Measurements from ENCODE around the gene NOXA1.
"Not testable (repeated sequence)": the region's sequence is repeated elsewhere in the genome, so short reads cannot be mapped to it uniquely, and the experiment has no call there.

The NOXA1 gene

DNA sequence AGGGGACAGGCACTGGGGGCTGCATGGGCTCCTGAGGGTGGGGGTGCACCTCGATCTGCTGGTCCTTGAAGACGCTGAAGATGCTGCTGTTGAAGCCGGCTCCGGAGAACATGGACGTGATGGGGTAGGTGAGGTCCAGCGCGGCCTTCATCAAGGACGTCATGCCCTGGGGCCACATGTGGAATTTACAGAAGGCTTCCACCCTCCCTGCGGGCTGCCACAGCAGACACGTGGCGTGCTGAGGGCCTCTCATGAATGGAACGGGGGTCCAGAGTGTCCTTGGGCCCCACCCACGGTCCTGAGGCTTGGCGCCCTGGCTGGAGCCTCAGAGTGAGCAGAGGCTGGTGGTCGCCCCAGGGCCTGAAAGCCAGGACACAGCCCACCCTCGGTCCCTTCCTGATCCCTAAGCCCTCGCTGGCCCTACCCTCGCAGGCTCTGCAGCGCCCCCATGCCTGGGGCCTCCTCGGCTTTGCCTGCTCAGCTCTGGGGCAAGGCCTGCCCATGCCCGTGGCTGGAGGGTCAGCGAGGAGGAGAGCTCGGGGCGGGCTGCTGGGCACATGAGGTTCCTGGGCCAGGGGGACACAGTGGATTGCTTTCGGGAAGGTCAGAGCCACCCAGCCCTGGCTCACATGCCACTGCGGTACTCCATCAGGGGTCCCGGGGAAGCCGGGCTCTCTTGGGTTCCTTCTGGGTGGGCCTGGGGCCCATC lies 41.3 kb downstream of the NOXA1 start:
- Histone ChIP-seq H3K27ac (ENCODE audit: low read depth, low read length) (no peak overlapping the region), H2AFZ (ENCODE audit: low read length, unreplicated experiment) (no peak overlapping the region), H3K4me3 (ENCODE audit: low read depth, low read length) (no peak overlapping the region), H3K27me3 (ENCODE audit: insufficient read depth, low read length) (no peaks in the 10 kb centered on the region), H3K4me1 (ENCODE audit: control insufficient read depth, insufficient read depth, low read length, unreplicated experiment) (peaks cover 4% of the 10 kb centered on the region), H3K36me3 (ENCODE audit: insufficient read depth, low read length) (no peaks in the 10 kb centered on the region), H3K79me2 (ENCODE audit: control insufficient read depth, insufficient read depth, low read length, unreplicated experiment) (no peaks in the 10 kb centered on the region)

DNA sequence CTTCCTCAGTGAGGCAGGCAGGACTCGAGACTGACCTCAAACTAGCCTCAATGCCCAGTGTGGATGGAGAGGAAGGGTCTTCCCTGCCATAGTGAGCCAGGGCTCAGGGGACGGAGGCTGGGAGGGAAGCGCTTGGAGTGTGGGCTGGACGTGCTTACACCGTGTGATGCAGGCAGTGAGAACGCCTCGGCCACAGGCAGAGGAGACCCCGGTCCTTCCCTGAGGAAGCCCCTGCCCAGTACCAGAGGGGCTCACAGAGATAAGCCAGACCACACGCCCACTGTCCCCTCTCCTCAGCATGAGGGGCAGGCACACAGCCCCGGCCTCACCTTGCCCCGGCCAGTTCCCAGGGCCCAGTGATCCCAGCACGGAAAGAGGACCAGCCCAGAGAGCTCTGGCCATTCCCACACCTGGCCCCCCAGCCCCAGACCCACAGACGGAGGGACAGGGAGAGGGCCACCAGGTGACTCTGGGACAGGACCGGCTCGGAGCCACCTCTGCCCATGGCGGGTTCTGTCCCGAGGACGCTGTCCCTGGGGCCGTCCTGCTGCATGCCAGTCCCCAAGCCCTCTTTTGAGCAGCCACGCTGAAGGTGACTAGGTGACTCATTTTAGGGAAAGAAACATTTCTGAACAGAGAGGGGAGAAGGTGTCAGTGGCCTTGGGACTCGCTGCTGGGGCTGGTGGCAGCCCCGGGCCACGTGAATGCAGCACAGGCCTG lies 42.0 kb downstream of the NOXA1 start:
- Histone ChIP-seq H3K79me2 (ENCODE audit: control insufficient read depth, insufficient read depth, low read length, unreplicated experiment) (no peaks in the 10 kb centered on the region), H3K27ac (ENCODE audit: low read depth, low read length) (no peak overlapping the region), H3K4me1 (ENCODE audit: control insufficient read depth, insufficient read depth, low read length, unreplicated experiment) (no peaks in the 10 kb centered on the region), H3K27me3 (ENCODE audit: insufficient read depth, low read length) (no peaks in the 10 kb centered on the region), H3K4me3 (ENCODE audit: low read depth, low read length) (no peak overlapping the region), H3K36me3 (ENCODE audit: insufficient read depth, low read length) (no peaks in the 10 kb centered on the region), H2AFZ (ENCODE audit: low read length, unreplicated experiment) (no peak overlapping the region)

DNA sequence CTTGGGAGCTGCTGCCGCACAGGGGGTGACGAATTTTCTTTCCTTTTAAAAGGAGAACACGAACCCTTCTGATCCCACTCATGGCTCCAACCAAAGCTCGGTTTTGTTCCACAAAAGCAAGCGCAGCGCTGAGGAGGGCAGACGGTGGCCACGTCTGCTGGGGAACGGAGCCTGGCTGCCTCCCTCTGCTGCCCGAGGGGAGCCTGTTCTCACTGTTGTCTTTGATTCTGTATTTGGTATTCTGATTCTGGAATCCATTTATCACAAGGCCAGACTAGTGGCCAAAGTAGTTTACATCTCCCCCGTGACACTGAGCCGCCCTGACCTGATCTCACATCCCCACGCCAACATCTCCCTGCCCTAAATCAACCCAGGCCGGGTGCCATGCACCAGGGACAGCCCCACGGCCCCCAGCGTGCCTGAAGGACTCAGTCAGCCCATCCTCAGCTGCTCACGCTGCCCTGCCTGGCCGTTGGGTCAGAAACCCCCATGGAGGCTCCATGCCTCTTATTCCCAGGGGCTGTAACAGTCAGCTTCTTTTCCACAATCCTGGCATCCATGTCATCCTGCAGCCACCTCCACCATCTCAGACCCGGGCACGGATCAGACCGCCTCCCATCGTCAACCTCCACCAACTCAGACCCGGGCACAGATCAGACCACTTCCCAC lies 42.7 kb downstream of the NOXA1 start:
- Histone ChIP-seq H3K4me3 (ENCODE audit: low read depth, low read length) (no peak overlapping the region), H3K79me2 (ENCODE audit: control insufficient read depth, insufficient read depth, low read length, unreplicated experiment) (no peaks in the 10 kb centered on the region), H3K36me3 (ENCODE audit: insufficient read depth, low read length) (no peaks in the 10 kb centered on the region), H3K27me3 (ENCODE audit: insufficient read depth, low read length) (no peaks in the 10 kb centered on the region), H3K27ac (ENCODE audit: low read depth, low read length) (no peak overlapping the region), H3K4me1 (ENCODE audit: control insufficient read depth, insufficient read depth, low read length, unreplicated experiment) (no peaks in the 10 kb centered on the region), H2AFZ (ENCODE audit: low read length, unreplicated experiment) (no peak overlapping the region)

DNA sequence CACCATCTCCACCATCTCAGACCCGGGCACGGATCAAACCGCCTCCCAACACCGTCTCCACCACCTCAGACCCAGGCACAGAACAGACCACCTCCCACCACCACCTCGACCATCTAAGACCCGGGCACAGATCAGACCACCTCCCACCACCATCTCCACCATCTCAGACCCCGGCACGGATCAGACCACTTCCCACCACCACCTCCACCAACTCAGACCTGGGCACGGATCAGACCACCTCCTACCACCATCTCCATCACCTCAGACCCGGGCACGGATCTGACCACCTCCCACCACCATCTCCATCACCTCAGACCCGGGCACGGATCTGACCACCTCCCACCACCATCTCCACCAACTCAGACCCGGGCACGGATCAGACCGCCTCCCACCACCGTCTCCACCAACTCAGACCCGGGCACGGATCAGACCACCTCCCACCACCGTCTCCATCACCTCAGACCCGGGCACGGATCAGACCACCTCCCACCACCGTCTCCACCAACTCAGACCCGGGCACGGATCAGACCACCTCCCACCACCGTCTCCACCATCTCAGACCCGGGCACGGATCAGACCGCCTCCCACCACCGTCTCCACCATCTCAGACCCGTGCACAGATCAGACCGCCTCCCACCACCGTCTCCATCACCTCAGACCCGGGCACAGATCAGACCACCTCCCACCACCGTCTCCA lies 43.3 kb downstream of the NOXA1 start:
- not testable (repeated sequence) for H3K79me2 ChIP-seq (ENCODE audit: control insufficient read depth, insufficient read depth, low read length, unreplicated experiment); H3K4me3 ChIP-seq (ENCODE audit: low read depth, low read length); H3K27ac ChIP-seq (ENCODE audit: low read depth, low read length); H3K4me1 ChIP-seq (ENCODE audit: control insufficient read depth, insufficient read depth, low read length, unreplicated experiment); H2AFZ ChIP-seq (ENCODE audit: low read length, unreplicated experiment); H3K36me3 ChIP-seq (ENCODE audit: insufficient read depth, low read length); H3K27me3 ChIP-seq (ENCODE audit: insufficient read depth, low read length)

DNA sequence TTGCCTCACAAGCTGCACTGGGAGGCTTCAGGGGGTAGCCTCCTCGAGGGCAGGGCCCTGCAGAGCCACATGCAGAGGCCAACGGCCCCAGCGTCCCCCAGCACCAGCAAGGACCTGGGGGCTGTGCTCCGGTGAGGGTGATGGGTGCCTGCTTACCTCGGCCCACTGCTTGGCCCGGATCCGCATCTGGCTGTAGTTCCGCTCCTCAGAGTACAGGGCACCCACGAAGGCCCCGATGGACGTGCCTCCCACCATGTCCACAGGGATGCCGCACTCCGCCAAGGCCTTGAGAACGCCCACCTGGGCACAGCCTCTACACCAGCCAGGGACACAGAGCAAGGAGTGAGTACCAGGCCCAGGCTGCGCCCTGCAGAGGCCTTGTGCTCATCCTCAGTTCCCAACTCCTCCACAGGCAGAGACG lies 44.0 kb downstream of the NOXA1 start:
- no peak overlapping the region for H3K27ac ChIP-seq (ENCODE audit: low read depth, low read length)
- no peaks in the 10 kb centered on the region for H3K4me1 ChIP-seq (ENCODE audit: control insufficient read depth, insufficient read depth, low read length, unreplicated experiment)

DNA sequence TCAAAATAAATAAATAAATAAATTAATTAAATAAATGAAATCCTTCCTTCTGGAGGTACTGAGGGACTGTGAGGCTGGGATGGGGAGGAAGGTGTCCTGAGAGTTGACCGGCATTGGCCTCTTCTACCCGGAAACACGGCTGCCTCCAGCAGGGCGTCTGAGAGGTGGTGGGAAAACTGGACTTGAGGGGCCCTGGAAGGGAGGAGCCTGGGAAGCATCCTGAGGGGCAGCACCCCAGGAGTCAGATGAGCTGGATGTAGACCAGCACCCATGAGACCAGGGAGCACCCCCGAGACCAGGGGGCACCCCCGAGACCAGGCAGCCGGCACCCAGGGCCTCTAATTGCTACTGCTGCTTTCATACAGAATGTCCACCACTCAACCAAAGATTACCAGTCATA lies 44.7 kb downstream of the NOXA1 start:
- Histone ChIP-seq H3K27me3 (ENCODE audit: insufficient read depth, low read length) (no peaks in the 10 kb centered on the region), H3K79me2 (ENCODE audit: control insufficient read depth, insufficient read depth, low read length, unreplicated experiment) (no peaks in the 10 kb centered on the region), H3K4me1 (ENCODE audit: control insufficient read depth, insufficient read depth, low read length, unreplicated experiment) (no peaks in the 10 kb centered on the region), H3K36me3 (ENCODE audit: insufficient read depth, low read length) (no peaks in the 10 kb centered on the region), H3K4me3 (ENCODE audit: low read depth, low read length) (no peak overlapping the region), H3K27ac (ENCODE audit: low read depth, low read length) (no peak overlapping the region), H2AFZ (ENCODE audit: low read length, unreplicated experiment) (no peak overlapping the region)

More for the DNA sequence above, 44.0 kb downstream of the NOXA1 start:
- no peaks in the 10 kb centered on the region for H3K36me3 ChIP-seq (ENCODE audit: insufficient read depth, low read length)
- no peak overlapping the region for H3K4me3 ChIP-seq (ENCODE audit: low read depth, low read length)
- H2AFZ ChIP-seq (ENCODE audit: low read length, unreplicated experiment), result no peak overlapping the region
- H3K27me3 ChIP-seq (ENCODE audit: insufficient read depth, low read length), result no peaks in the 10 kb centered on the region
- no peaks in the 10 kb centered on the region for H3K79me2 ChIP-seq (ENCODE audit: control insufficient read depth, insufficient read depth, low read length, unreplicated experiment)

DNA sequence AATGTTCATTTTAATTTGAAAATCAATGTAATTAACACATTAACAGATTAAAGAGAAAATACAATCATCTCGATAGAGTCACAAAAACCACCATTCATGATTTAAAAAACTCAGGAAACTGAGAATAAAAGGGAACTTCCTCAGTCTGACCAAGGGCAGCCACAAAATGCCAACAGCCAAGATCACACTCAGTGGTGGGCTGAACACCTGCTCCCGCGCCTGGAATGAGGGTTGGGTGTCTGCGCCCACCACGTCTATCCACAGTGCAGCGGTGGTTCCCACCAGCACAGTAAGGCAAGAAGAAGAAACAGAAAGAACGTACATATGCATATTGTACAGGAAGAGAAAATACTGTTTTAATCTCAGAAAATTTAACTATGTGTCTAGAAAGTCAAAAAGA lies 47.6 kb downstream of the NOXA1 start:
- no peaks in the 10 kb centered on the region for H3K4me1 ChIP-seq (ENCODE audit: control insufficient read depth, insufficient read depth, low read length, unreplicated experiment)
- H2AFZ ChIP-seq (ENCODE audit: low read length, unreplicated experiment), result no peak overlapping the region
- H3K4me3 ChIP-seq (ENCODE audit: low read depth, low read length), result no peak overlapping the region
- no peaks in the 10 kb centered on the region for H3K27me3 ChIP-seq (ENCODE audit: insufficient read depth, low read length)
- no peak overlapping the region for H3K27ac ChIP-seq (ENCODE audit: low read depth, low read length)
- H3K36me3 ChIP-seq (ENCODE audit: insufficient read depth, low read length), result no peaks in the 10 kb centered on the region
- no peaks in the 10 kb centered on the region for H3K79me2 ChIP-seq (ENCODE audit: control insufficient read depth, insufficient read depth, low read length, unreplicated experiment)

DNA sequence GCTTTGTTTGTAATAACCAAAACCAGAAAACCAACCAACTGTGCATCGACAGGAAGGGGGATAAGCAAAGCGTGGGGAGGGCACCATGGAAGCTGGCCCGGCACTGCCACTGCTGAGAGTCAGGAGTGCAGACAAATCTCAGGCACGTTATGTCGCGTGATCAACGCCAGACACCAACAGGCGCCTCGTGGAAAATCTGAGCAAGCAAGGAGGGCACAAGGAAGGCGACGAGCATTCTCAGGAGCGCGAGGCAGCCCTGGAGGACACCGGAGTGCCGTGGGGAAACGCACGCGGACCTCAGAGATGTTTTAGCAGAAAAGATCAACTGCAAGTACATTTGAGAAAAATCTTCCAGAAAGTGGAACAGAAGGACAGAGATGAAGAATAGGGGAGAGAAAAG lies 51.1 kb downstream of the NOXA1 start:
- Histone ChIP-seq H3K27me3 (ENCODE audit: insufficient read depth, low read length) (no peaks in the 10 kb centered on the region), H2AFZ (ENCODE audit: low read length, unreplicated experiment) (no peak overlapping the region), H3K27ac (ENCODE audit: low read depth, low read length) (no peak overlapping the region), H3K4me3 (ENCODE audit: low read depth, low read length) (no peak overlapping the region), H3K36me3 (ENCODE audit: insufficient read depth, low read length) (no peaks in the 10 kb centered on the region), H3K79me2 (ENCODE audit: control insufficient read depth, insufficient read depth, low read length, unreplicated experiment) (no peaks in the 10 kb centered on the region), H3K4me1 (ENCODE audit: control insufficient read depth, insufficient read depth, low read length, unreplicated experiment) (no peaks in the 10 kb centered on the region)

DNA sequence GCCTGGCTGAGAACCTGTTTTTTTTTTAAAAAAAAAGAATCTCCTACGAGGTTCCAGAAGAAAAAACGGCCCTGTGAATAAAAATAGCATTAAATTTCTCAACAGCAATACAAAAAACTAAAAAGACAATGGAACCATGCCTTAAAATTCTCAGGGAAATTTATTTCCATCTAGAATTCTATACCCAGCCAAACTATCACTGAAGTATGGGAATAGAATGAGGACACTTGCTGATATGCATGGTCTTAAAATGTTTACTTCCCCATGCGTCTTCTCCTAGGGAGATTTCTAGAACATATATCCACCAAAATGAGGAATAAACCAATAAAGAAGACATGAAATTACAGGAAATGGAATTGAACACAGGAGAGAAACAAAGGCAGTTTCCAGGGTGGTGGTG lies 52.5 kb downstream of the NOXA1 start:
- H2AFZ ChIP-seq (ENCODE audit: low read length, unreplicated experiment), result no peak overlapping the region
- no peaks in the 10 kb centered on the region for H3K36me3 ChIP-seq (ENCODE audit: insufficient read depth, low read length)
- H3K27ac ChIP-seq (ENCODE audit: low read depth, low read length), result no peak overlapping the region
- H3K79me2 ChIP-seq (ENCODE audit: control insufficient read depth, insufficient read depth, low read length, unreplicated experiment), result no peaks in the 10 kb centered on the region
- no peak overlapping the region for H3K4me3 ChIP-seq (ENCODE audit: low read depth, low read length)
- H3K27me3 ChIP-seq (ENCODE audit: insufficient read depth, low read length), result no peaks in the 10 kb centered on the region
- H3K4me1 ChIP-seq (ENCODE audit: control insufficient read depth, insufficient read depth, low read length, unreplicated experiment), result no peaks in the 10 kb centered on the region

DNA sequence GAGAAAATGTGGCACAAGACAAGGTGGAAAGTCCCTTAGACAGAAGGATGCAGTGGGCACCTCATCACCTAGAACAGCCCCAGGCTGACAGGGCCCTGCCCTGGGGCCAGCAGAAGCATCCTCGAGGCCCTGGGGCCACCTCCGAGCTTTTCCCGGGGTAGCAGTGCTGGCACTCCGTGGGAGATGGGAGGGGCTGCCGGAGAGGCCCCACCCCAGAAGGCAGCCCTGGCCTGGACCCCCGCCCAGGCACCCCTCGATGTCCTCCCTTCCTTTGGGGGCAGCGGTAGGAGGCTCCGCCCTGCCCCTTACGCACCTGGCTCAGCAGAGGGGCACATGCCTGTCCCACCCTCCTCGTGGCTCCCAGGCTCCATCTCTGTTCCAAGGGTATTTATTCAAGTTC lies 53.7 kb downstream of the NOXA1 start:
- no peak overlapping the region for H3K27ac ChIP-seq (ENCODE audit: low read depth, low read length)
- H3K36me3 ChIP-seq (ENCODE audit: insufficient read depth, low read length), result no peaks in the 10 kb centered on the region
- H3K79me2 ChIP-seq (ENCODE audit: control insufficient read depth, insufficient read depth, low read length, unreplicated experiment), result no peaks in the 10 kb centered on the region
- H3K4me3 ChIP-seq (ENCODE audit: low read depth, low read length), result no peak overlapping the region
- peaks cover under 1% of the 10 kb centered on the region for H3K4me1 ChIP-seq (ENCODE audit: control insufficient read depth, insufficient read depth, low read length, unreplicated experiment)
- H2AFZ ChIP-seq (ENCODE audit: low read length, unreplicated experiment), result no peak overlapping the region
- no peaks in the 10 kb centered on the region for H3K27me3 ChIP-seq (ENCODE audit: insufficient read depth, low read length)

All from ACC112 (cell line).